K562 (cell line): Measurements from ENCODE around the gene IP6K2. TPM values are rescaled to one million over a fixed set of nuclear protein-coding genes. Genes with fewer than 3 reads are reported as not detected.

Experiments used
- ATAC-seq: fragments of 200-7000 bp; cut with Tn5 transposase; 3 replicates; pipeline ENCODE4 v1.9.1; 2020; ENCODE audit warnings: moderate library complexity
- BruUV-seq: library from RNA; stranded (reverse); fragments of 400-500 nt; replicated peaks from 2 replicates; lab custom pipeline; 2021; lab: Mats Ljungman, UMichigan
- CTCF ChIA-PET: fragments of 300-600 bp; formaldehyde crosslinking; extraction: SDS; loops from one replicate; lab custom pipeline; 2021; ENCODE audit warnings: low intra/inter-chr PET ratio; lab: Yijun Ruan, JAX
- POLR2A ChIA-PET: fragments of 300-600, 350-650 bp; sonication (Branson Sonifier 250); formaldehyde crosslinking; extraction: SDS; loops from one replicate; lab custom pipeline; 2021; ENCODE audit warnings: antibody characterized with exemption, inconsistent platforms; lab: Yijun Ruan, JAX
- DNase-seq, 4 experiments: peaks; one replicate each; pipeline versions ENCODE4 v3.0.0 to v3.0.0-alpha.2; 2011 to 2018; ENCODE audit warnings: low spot score in 3 of 4, mixed read lengths in 3 of 4; ENCODE audit errors: extremely low read depth in 1 of 4
- FAIRE-seq: peaks from 2 replicates; lab custom pipeline; 2011; peaks lifted over from hg19 to GRCh38; lab: Jason Lieb, UNC
- H2AFZ ChIP-seq: 2 replicates; pipeline ENCODE4 v1.6.0; 2011; ENCODE audit warnings: low read depth, low read length, control low read depth, inconsistent platforms
- H3K27ac ChIP-seq: fragments of 200-600 bp; 3 replicates; pipeline ENCODE4 v1.8.0; 2011; ENCODE audit warnings: low read depth, mild to moderate bottlenecking, control low read depth, inconsistent platforms, low read length, moderate library complexity, mixed read lengths; ENCODE audit errors: extremely low read depth
- H3K27me3 ChIP-seq, 2 experiments: fragments of 300-600 bp in 1 of 2; 2 replicates in 1 of 2; 3 replicates in 1 of 2; pipeline versions ENCODE4 v1.6.0 to v1.8.0; 2011; ENCODE audit warnings: inconsistent platforms in 2 of 2, low read length in 2 of 2, mild to moderate bottlenecking in 1 of 2, mixed read lengths in 1 of 2, moderate library complexity in 1 of 2; ENCODE audit not compliant: control insufficient read depth in 2 of 2, insufficient read depth in 2 of 2
- H3K36me3 ChIP-seq: fragments of 300-600 bp; 3 replicates; pipeline ENCODE4 v1.8.0; 2011; ENCODE audit warnings: mild to moderate bottlenecking, low read length, inconsistent platforms; ENCODE audit not compliant: control insufficient read depth, insufficient read depth
- H3K4me1 ChIP-seq, 2 experiments: fragments of 200-600 bp in 1 of 2; replicated peaks in 1 of 2; 2 replicates in 1 of 2; 3 replicates in 1 of 2; pipeline versions ENCODE4 v1.5.1 to v1.8.0; 2011; ENCODE audit warnings: inconsistent platforms in 2 of 2, low read length in 2 of 2, mild to moderate bottlenecking in 1 of 2, mixed read lengths in 1 of 2, moderate library complexity in 1 of 2; ENCODE audit not compliant: control insufficient read depth in 2 of 2, insufficient read depth in 2 of 2
- H3K4me2 ChIP-seq: 2 replicates; pipeline ENCODE4 v1.6.1; 2011; ENCODE audit warnings: low read length, control low read depth, inconsistent platforms, mixed read lengths; ENCODE audit not compliant: insufficient read depth
- H3K4me3 ChIP-seq: fragments of 200-600 bp; sonication (generic), shearing (Covaris generic); 2 replicates; pipeline ENCODE4 v1.5.1; 2016; ENCODE audit warnings: control low read depth, inconsistent platforms
- H3K79me2 ChIP-seq: fragments of 200-600 bp; 3 replicates; pipeline ENCODE4 v1.8.0; 2011; ENCODE audit warnings: low read length, inconsistent platforms; ENCODE audit not compliant: control insufficient read depth, insufficient read depth
- H3K9ac ChIP-seq, 2 experiments: 2 replicates each; pipeline versions ENCODE4 v1.6.0 to v1.6.1; 2011; ENCODE audit warnings: low read depth in 2 of 2, low read length in 2 of 2, control low read depth in 1 of 2, inconsistent platforms in 1 of 2, mild to moderate bottlenecking in 1 of 2, mixed read lengths in 1 of 2; ENCODE audit not compliant: insufficient read depth in 1 of 2
- H3K9me1 ChIP-seq: one replicate; pipeline ENCODE4 v1.6.0; 2011; ENCODE audit warnings: inconsistent platforms, mild to moderate bottlenecking, low read length, moderate library complexity; ENCODE audit not compliant: control insufficient read depth, insufficient read depth
- H3K9me3 ChIP-seq: replicated peaks from 2 replicates; pipeline ENCODE4 v1.5.1; 2011; ENCODE audit warnings: low read depth, low read length, inconsistent platforms; ENCODE audit not compliant: control insufficient read depth, insufficient read depth
- H4K20me1 ChIP-seq: replicated peaks from 2 replicates; pipeline ENCODE4 v1.6.1; 2011; ENCODE audit warnings: low read length, inconsistent platforms, mixed read lengths; ENCODE audit not compliant: control insufficient read depth, insufficient read depth
- CBFA2T2 ChIP-seq: fragments of 450-650 bp; conservative IDR thresholded peaks from 2 replicates; pipeline ENCODE4 v1.6.1; 2017; ENCODE audit warnings: mild to moderate bottlenecking
- E2F6 ChIP-seq, 2 experiments: IDR thresholded peaks; 2 replicates each; pipeline ENCODE4 v1.6.1; 2011; ENCODE audit warnings: borderline replicate concordance in 1 of 2, control low read depth in 1 of 2, low read depth in 1 of 2, low read length in 1 of 2, mild to moderate bottlenecking in 1 of 2, mixed read lengths in 1 of 2, moderate library complexity in 1 of 2; ENCODE audit not compliant: insufficient read depth in 1 of 2, insufficient read length in 1 of 2, poor library complexity in 1 of 2, severe bottlenecking in 1 of 2; ENCODE audit errors: extremely low read depth in 1 of 2
- HLTF ChIP-seq: fragments of 450-650 bp; IDR thresholded peaks from 2 replicates; pipeline ENCODE4 v1.6.1; 2016
- ID3 ChIP-seq, 2 experiments: fragments of 250-450 bp in 1 of 2; fragments of 450-650 bp in 1 of 2; sonication (Bioruptor Pico) in 1 of 2; IDR thresholded peaks; 2 replicates each; pipeline versions ENCODE4 v1.6.1 to v1.8.0; 2016 to 2021; ENCODE audit warnings: mild to moderate bottlenecking in 2 of 2, moderate library complexity in 2 of 2, missing compliant biosample characterization in 1 of 2, missing genetic modification characterization in 1 of 2
- IFI16 ChIP-seq: fragments of 250-450 bp; sonication (Bioruptor Pico); IDR thresholded peaks from 2 replicates; pipeline ENCODE4 v2.1.2; 2022; ENCODE audit warnings: mild to moderate bottlenecking, inconsistent platforms
- ZNF134 ChIP-seq: fragments of 250-450 bp; sonication (Bioruptor Pico); conservative IDR thresholded peaks from 2 replicates; pipeline ENCODE4 v1.4.0; 2020
- WGBS: fragments of 100-300 bp; shearing (Covaris generic); methylation state at CpG from one replicate; pipeline ENCODE4 v1.1.6; 2016; ENCODE audit warnings: low coverage, mixed read lengths; ENCODE audit not compliant: insufficient coverage; ENCODE audit errors: missing lambda C conversion rate; 5-methylcytosine and 5-hydroxymethylcytosine counted together
- in situ Hi-C: fragments of 300-500 bp; cut with MboI; formaldehyde crosslinking; loops from 4 replicates; pipeline ENCODE4 v1.15.0; 2018; ENCODE audit warnings: inconsistent platforms, mixed read lengths
- intact Hi-C: fragments of 100-400 bp; cut with micrococcal nuclease; formaldehyde crosslinking; loops from 2 replicates; pipeline ENCODE4 v1.14.2; 2022
- polyA plus RNA-seq, 8 experiments: library from polyadenylated mRNA; depleted of rRNA in 4 of 8; stranded (reverse) in 5 of 8; unstranded in 3 of 8; fragments of >200 nt; fragmentation: Nextera tagmentation in 2 of 8; fragmentation: Illumina TruSeq in 1 of 8; extraction: Ambion mirVana in 2 of 8; extraction: Trizol in 1 of 8; gene quantifications; 2 replicates each; pipeline versions ENCODE4 v1.2.1 to v1.2.3, GENCODE V29; 2011 to 2014; ENCODE audit warnings: inconsistent platforms in 1 of 8, missing spikeins in 1 of 8
- total RNA-seq, 7 experiments: library from RNA; depleted of rRNA in 6 of 7; stranded (reverse); fragments of >200 nt in 6 of 7; fragmentation: Illumina TruSeq in 2 of 7; extraction: Trizol in 2 of 7; gene quantifications; 2 replicates each; pipeline versions ENCODE4 v1.2.1 to v1.2.3, GENCODE V29; 2011 to 2021; ENCODE audit warnings: low replicate concordance in 1 of 7
- TF ChIP-seq, protein P1 (sequence below): fragments of 250-450 bp; sonication (Bioruptor Pico); IDR thresholded peaks from 2 replicates; pipeline ENCODE4 v1.8.0; 2022; ENCODE audit warnings: moderate library complexity, mild to moderate bottlenecking, inconsistent platforms
- TF ChIP-seq, protein P2 (sequence below), 2 experiments: fragments of 450-650 bp; IDR thresholded peaks; 2 replicates each; pipeline ENCODE4 v1.6.1; 2016; ENCODE audit warnings: mild to moderate bottlenecking in 2 of 2, borderline replicate concordance in 1 of 2, low read depth in 1 of 2, moderate library complexity in 1 of 2

IP6K2 gene
- total and polyA plus RNA-seq, 9 of the 15 experiments (the other 6 are each of a cell fraction or from before 2014, with no cell fraction given), result 19.6 to 78.1 (median 48.0) TPM

DNA sequence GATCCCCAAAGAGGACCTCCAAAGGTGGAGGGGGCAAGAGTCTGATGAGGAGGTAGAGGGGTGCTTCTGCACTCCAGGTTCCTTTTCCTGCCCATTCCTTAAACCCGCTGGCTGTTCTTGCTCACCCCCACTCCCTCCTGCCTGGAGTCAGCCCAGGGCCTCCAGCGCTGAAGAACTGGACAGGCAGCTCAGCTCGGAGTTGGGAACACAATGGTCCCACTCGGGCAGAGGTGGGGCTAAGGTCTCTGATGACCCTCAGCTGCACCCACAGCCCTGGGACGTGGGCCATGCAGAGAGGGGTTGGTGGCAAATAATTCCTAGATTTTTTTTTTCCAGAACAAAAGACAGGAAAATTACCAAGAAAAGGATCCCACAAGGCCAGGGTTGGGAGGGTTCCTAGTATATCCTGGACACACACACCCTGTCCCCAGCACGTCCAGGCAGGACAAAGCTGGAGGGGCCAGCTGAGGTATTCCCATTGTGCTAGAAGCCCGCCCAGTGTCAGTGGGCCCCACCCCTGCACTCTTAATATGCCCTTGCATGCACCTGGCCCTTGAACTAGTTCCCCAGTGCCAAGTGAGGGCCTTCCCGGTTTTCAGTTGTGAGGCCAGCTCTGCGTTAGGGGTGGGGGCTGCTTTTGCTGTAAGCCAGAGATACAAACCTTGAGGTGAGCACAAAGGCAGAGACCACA, 22.1 kb upstream of the IP6K2 start:
- Histone ChIP-seq H3K4me3 (no peak overlapping the region), H3K27ac (no peak overlapping the region), H3K9me1 (no peaks in the 10 kb centered on the region), H3K9me3 (no peaks in the 10 kb centered on the region), H3K79me2 (no peaks in the 10 kb centered on the region), H3K27me3 (no peaks in the 10 kb centered on the region), H4K20me1 (no peaks in the 10 kb centered on the region), H3K9ac (no peak overlapping the region; a peak in 1 of 4 replicates), H3K36me3 (no peaks in the 10 kb centered on the region), H3K4me1 (peaks cover 7 to 17% of the 10 kb centered on the region in 2 experiments; a peak in 4 of 5 replicates), H2AFZ (no peak overlapping the region), H3K4me2 (no peak overlapping the region)
- CTCF ChIA-PET, result no interaction called here
- 62% methylated on average over 4 of the region's 9 CpGs for WGBS
- POLR2A ChIA-PET, result interaction anchor here (0.6 to 1.6 kb wide), 7 partner anchors 15 to 509 kb away, joined by 3 to 5 read pairs (median 3); partner anchors contain the start of genes IP6K2 and PFKFB4
- no peak for DNase-seq
- no peak for FAIRE-seq
- no TSS peak for BruUV-seq
- in situ Hi-C loops (no loop called here), intact Hi-C loops (no loop called here)
- no peak for ATAC-seq
- TF ChIP-seq ZNF134 (CRISPR knock-in tag) (no peak), IFI16 (CRISPR knock-in tag) (no peak), CBFA2T2 (no peak), E2F6 (IDR thresholded peaks at IDR 0.05; ENCODE audit: borderline replicate concordance in 1 of 2, extremely low read depth in 1 of 2, insufficient read depth in 1 of 2, insufficient read length in 1 of 2, low read depth in 1 of 2, low read length in 1 of 2, poor library complexity in 1 of 2, severe bottlenecking in 1 of 2) (no peak), HLTF (no peak), ID3 (CRISPR knock-in tag; IDR thresholded peaks at IDR 0.05) (no peak), ID3 (tag; IDR thresholded peaks at IDR 0.05) (no peak)
- TF ChIP-seq, protein P1, sequence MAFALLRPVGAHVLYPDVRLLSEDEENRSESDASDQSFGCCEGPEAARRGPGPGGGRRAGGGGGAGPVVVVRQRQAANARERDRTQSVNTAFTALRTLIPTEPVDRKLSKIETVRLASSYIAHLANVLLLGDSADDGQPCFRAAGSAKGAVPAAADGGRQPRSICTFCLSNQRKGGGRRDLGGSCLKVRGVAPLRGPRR (CRISPR knock-in tag), result no peak
- TF ChIP-seq, protein P2, sequence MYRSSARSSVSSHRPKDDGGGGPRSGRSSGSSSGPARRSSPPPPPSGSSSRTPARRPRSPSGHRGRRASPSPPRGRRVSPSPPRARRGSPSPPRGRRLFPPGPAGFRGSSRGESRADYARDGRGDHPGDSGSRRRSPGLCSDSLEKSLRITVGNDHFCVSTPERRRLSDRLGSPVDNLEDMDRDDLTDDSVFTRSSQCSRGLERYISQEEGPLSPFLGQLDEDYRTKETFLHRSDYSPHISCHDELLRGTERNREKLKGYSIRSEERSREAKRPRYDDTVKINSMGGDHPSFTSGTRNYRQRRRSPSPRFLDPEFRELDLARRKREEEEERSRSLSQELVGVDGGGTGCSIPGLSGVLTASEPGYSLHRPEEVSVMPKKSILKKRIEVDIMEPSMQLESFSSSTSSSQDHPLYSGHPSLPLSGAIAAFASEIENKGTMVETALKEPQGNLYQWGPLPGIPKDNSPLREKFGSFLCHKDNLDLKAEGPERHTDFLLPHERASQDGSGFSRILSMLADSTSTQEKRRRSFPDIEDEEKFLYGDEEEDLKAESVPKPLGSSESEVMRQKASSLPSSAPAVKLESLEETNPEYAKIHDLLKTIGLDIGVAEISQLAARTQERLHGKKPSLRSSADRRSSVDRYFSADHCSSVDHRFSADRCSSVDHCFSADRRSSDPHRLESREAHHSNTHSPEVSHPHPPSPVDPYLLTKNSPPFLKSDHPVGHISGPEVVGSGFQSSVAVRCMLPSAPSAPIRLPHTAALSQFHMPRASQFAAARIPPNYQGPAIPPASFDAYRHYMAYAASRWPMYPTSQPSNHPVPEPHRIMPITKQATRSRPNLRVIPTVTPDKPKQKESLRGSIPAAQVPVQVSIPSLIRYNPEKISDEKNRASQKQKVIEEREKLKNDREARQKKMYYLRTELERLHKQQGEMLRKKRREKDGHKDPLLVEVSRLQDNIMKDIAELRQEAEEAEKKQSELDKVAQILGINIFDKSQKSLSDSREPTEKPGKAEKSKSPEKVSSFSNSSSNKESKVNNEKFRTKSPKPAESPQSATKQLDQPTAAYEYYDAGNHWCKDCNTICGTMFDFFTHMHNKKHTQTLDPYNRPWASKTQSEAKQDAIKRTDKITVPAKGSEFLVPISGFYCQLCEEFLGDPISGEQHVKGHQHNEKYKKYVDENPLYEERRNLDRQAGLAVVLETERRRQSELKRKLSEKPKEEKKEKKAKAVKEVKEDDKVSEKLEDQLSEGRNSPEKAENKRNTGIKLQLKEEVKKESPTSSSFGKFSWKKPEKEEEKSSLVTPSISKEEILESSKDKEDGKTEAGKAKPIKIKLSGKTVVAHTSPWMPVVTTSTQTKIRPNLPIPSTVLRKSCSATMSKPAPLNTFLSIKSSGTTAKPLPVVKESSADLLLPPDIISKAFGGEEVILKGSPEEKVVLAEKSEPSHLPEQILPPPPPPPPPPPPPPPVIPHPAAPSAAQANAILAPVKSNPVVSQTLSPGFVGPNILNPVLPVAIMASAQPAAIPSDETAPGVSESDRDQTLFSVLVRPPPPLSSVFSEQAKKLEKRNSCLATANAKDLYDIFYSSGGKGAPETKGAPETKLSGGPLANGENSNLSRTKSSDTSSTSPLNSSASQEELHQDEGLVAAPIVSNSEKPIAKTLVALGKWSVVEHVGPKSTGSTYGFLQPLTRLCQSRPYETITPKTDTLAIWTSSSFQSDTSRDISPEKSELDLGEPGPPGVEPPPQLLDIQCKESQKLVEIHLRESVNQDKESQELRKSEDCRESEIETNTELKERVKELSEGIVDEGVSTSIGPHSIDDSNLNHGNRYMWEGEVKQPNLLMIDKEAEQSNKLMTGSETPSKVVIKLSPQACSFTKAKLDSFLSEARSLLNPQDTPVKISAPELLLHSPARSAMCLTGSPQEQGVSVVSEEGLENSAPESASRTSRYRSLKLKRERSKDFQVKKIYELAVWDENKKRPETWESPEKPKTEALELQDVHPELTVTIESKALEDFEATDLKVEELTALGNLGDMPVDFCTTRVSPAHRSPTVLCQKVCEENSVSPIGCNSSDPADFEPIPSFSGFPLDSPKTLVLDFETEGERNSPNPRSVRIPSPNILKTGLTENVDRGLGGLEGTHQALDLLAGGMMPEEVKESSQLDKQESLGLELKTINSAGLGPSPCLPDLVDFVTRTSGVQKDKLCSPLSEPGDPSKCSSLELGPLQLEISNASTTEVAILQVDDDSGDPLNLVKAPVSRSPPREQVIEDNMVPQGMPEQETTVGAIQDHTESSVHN (IDR thresholded peaks at IDR 0.05; ENCODE audit: borderline replicate concordance in 1 of 2, low read depth in 1 of 2), result no peak
